ENCODE data around the gene CRLF3.
"Not testable (repeated sequence)": the region's sequence is repeated elsewhere in the genome, so short reads cannot be mapped to it uniquely, and the experiment has no call there.

The CRLF3 gene

GRCh38 chr17:30814236-30814635, 10.3 kb downstream of the CRLF3 start:
- not testable (repeated sequence) for DNase-seq

- DNase-seq: no peak
These were observed 12.0 kb downstream of the CRLF3 start for GRCh38 chr17:30812218-30813177.

- no peak for DNase-seq
These were observed 14.6 kb downstream of the CRLF3 start for GRCh38 chr17:30809867-30810266.

- DNase-seq: no peak
These were observed 15.7 kb downstream of the CRLF3 start for GRCh38 chr17:30808785-30809286.

- no peak for DNase-seq
These were observed 16.6 kb downstream of the CRLF3 start for GRCh38 chr17:30807896-30808295.

- DNase-seq: no peak
These were observed 18.5 kb downstream of the CRLF3 start for GRCh38 chr17:30805944-30806456.

- DNase-seq: no peak
These were observed 22.8 kb downstream of the CRLF3 start for GRCh38 chr17:30801671-30802070.

- no peak for DNase-seq
These were observed 28.5 kb downstream of the CRLF3 start for GRCh38 chr17:30796016-30796415.

GRCh38 chr17:30794372-30794771, 30.1 kb downstream of the CRLF3 start:
- DNase-seq: no peak

- DNase-seq: no peak
These were observed 31.1 kb downstream of the CRLF3 start for GRCh38 chr17:30793282-30793977.

GRCh38 chr17:30790279-30790678, 34.2 kb downstream of the CRLF3 start:
- no peak for DNase-seq

- no peak for DNase-seq
These were observed 35.6 kb downstream of the CRLF3 start for GRCh38 chr17:30788918-30789317.

GRCh38 chr17:30782206-30782605, 42.3 kb downstream of the CRLF3 start:
- DNase-seq: no peak

- no peak for DNase-seq
These were observed 44.1 kb downstream of the CRLF3 start for GRCh38 chr17:30780343-30780742.

- not testable (repeated sequence) for DNase-seq
These were observed 55.7 kb downstream of the CRLF3 start for GRCh38 chr17:30768771-30769170.

GRCh38 chr17:30767641-30768404, 56.7 kb downstream of the CRLF3 start:
- not testable (repeated sequence) for DNase-seq

GRCh38 chr17:30761060-30761459, 63.4 kb downstream of the CRLF3 start:
- DNase-seq: no peak

GRCh38 chr17:30753291-30753690, 71.2 kb downstream of the CRLF3 start:
- DNase-seq: not testable (repeated sequence)

- not testable (repeated sequence) for DNase-seq
These were observed 73.5 kb downstream of the CRLF3 start for GRCh38 chr17:30750982-30751381.

- not testable (repeated sequence) for DNase-seq
These were observed 76.9 kb downstream of the CRLF3 start for GRCh38 chr17:30747621-30748020.

- DNase-seq: not testable (repeated sequence)
These were observed 81.8 kb downstream of the CRLF3 start for GRCh38 chr17:30742669-30743068.

GRCh38 chr17:30736371-30736770, 88.1 kb downstream of the CRLF3 start:
- not testable (repeated sequence) for DNase-seq

- DNase-seq: not testable (repeated sequence)
These were observed 88.8 kb downstream of the CRLF3 start for GRCh38 chr17:30735644-30736043.
